ENCODE measurements around the gene TTLL11.

Gene TTLL11

DNA sequence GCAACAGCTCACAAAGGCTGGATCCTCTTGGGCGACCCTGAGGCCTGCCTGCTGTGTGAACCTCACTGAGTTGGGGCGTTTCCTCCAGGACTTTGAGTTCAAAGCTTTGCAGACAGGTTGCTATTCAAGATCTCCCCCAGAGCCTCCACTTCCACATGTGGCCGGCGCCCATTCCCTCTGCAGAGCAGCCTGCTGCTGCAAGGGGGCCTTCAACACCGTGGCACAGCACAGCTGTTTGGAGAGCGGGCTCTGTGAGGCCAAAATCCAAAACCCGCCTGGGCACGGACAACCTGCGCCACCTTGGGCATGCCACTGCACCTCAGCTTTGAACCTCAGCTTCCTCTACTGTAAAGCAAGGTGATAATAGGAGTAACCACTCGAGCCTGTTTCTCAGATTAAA lies 281.4 kb downstream of the TTLL11 start:
- DNase-seq (ENCODE audit: low read depth): no peak
- no peak overlapping the region for H3K4me3 ChIP-seq (ENCODE audit: low read depth, low read length)
- TF ChIP-seq, protein P1, sequence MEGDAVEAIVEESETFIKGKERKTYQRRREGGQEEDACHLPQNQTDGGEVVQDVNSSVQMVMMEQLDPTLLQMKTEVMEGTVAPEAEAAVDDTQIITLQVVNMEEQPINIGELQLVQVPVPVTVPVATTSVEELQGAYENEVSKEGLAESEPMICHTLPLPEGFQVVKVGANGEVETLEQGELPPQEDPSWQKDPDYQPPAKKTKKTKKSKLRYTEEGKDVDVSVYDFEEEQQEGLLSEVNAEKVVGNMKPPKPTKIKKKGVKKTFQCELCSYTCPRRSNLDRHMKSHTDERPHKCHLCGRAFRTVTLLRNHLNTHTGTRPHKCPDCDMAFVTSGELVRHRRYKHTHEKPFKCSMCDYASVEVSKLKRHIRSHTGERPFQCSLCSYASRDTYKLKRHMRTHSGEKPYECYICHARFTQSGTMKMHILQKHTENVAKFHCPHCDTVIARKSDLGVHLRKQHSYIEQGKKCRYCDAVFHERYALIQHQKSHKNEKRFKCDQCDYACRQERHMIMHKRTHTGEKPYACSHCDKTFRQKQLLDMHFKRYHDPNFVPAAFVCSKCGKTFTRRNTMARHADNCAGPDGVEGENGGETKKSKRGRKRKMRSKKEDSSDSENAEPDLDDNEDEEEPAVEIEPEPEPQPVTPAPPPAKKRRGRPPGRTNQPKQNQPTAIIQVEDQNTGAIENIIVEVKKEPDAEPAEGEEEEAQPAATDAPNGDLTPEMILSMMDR (IDR thresholded peaks at IDR 0.05; ENCODE audit: control insufficient read depth, extremely low read depth, insufficient read depth): no peak

DNA sequence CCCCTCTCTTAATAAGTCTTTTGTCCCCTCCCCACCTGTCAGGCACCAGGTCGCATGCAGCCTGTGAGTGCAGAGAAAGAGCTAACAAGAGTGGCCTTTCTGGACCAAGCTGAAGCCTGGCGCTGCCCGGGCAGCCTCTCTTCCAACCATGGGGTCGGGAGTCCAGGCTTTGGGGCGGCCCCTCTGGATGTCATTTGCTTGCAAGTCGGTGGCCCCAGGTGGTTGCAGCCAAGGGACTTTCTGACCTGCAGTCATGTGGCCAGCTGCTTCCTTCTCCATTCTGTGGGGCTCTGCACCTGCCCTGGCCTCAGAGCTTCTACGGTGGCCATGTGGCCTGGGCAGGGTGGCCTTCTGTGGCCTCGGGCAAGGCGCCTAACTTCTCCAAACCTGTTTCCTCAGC lies 282.0 kb downstream of the TTLL11 start:
- H3K4me3 ChIP-seq (ENCODE audit: low read depth, low read length): no peak overlapping the region
- DNase-seq (ENCODE audit: low read depth): no peak
- TF ChIP-seq, protein P1 (IDR thresholded peaks at IDR 0.05; ENCODE audit: control insufficient read depth, extremely low read depth, insufficient read depth): no peak

DNA sequence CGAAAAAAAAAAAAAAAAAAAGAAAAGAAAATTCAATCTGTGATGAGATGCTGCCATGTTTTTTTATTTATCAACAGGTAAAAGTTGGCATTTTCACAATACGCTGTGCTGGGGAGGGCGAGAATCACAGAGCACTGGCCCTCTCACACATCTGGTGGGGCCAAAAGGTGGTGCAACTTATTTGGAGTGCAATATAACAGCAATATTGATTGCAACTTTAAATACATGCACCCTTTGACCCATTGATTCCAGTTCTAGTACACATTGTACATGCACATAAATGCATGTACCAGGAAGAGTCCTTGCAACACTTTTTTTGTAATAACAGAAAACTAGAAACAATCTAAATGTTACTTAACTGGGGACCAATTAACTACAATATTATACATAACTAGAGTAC lies 282.6 kb downstream of the TTLL11 start:
- H3K4me3 ChIP-seq (ENCODE audit: low read depth, low read length): no peak overlapping the region
- TF ChIP-seq, protein P1 (IDR thresholded peaks at IDR 0.05; ENCODE audit: control insufficient read depth, extremely low read depth, insufficient read depth): no peak
- no peak for DNase-seq (ENCODE audit: low read depth)

DNA sequence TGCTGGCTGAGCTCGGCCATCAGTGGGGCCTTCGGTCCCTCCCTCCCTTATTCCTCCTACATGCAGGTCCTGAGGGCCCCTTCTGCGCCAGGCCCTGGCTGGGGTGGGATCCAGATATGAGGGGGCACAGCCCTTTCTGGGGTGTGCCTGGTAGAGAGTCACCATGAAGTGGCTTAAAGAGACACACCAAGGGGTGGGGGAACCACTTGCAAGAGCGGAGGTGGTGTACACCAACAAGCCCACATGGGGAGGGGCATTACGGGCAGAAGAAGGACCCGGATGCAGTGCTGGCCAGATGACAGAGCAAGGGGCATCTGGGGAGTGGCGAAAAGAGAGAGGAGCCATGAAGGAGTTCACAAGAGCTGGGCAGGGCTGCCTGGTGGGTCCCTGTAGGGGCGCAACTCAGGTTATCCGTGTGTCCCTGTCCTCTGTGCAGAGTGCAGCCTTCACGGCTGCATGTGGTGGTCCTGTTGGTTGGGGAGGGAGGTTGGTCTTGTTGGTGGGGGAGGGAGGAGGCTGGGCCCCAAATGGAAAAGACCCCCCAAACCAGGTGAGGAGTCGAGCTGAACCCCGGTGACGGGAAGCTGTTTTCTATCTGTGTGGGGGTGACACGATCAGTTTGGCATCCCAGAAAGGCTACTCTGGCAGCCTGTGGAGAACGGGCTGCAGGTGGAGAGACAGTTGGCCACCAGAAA lies 283.6 kb downstream of the TTLL11 start:
- DNase-seq (ENCODE audit: low read depth): no peak
- TF ChIP-seq, protein P1 (IDR thresholded peaks at IDR 0.05; ENCODE audit: control insufficient read depth, extremely low read depth, insufficient read depth): no peak

DNA sequence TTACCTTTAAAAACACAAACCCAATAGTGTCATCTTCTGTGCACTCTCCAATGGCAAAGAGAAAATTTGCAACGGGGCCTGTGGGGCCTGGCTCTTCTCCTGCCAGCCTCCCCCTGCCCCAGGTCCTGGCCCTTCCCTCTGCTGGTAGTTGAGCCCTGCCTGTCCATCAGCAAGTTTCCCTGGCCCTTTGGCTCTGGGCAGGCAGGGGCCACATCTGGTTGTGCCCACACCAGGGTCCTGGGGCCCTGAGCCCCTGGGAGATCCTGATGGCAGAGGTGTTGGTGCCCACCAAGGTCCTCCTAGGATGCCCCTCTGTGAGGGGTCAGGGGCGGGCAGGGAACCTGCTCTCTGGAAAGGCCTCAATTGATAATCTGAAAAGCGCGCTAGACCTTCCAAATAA lies 284.3 kb downstream of the TTLL11 start:
- DNase-seq (ENCODE audit: low read depth): no peak
- no peak overlapping the region for H3K4me3 ChIP-seq (ENCODE audit: low read depth, low read length)
- TF ChIP-seq, protein P1 (IDR thresholded peaks at IDR 0.05; ENCODE audit: control insufficient read depth, extremely low read depth, insufficient read depth): no peak

More for the DNA sequence above, 283.6 kb downstream of the TTLL11 start:
- no peak overlapping the region for H3K4me3 ChIP-seq (ENCODE audit: low read depth, low read length)

DNA sequence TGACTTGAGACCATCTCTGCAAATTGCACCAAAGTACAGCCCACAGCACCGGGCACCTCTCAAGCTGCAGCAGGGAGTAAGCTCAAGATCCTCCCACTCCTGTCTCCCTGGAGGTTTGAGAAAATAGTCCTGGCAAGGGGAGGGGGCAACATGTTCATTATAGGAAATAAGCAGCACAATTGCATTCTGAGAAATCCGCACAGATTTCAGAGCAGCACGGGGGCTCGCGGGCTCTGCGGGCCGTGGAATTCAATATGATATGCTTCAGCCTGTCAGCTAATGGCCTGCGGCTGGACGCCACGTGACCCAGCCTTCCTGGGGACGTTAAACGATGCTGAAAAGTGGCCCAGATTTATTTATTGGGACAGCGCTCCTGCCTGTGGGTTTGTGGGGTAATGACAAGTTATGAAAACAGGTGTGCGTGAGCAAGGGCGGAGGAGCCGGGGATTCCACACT lies 285.3 kb downstream of the TTLL11 start:
- H3K4me3 ChIP-seq (ENCODE audit: low read depth, low read length): no peak overlapping the region
- DNase-seq (ENCODE audit: low read depth): no peak
- TF ChIP-seq, protein P1 (IDR thresholded peaks at IDR 0.05; ENCODE audit: control insufficient read depth, extremely low read depth, insufficient read depth): no peak

All from LNCaP clone FGC (cell line).